Suppressor macrophage (primary cell): ENCODE measurements around the gene HLTF.
"Not testable (repeated sequence)": the region's sequence is repeated elsewhere in the genome, so short reads cannot be mapped to it uniquely, and the experiment has no call there.

ENCODE experiments used
- DNase-seq, 4 experiments: peaks; one replicate each; pipeline ENCODE4 v3.0.0-alpha.2; 2020 to 2022
- total RNA-seq, 17 experiments: gene quantifications; one replicate each; lab custom pipeline; 2026; ENCODE audit warnings: mixed read lengths in 6 of 17, inconsistent platforms in 3 of 17; lab: John Stamatoyannopoulos, UW

Gene HLTF
- 9.7 to 75.7 (median 44.2) reads per million in 17 experiments for total RNA-seq

GRCh38 chr3:149086232-149086988 lies at the start of gene HLTF:
Gene HLTF, minus strand, starts transcription at chr3:149086533. Its CDS starts 197 bp downstream, at chr3:149086336.
- DNase-seq: peak; percentile 95 to 97 (median 97)

- DNase-seq: no peak
These were observed 48.2 kb upstream of the HLTF start for GRCh38 chr3:149134575-149134974.

- no peak for DNase-seq
These were observed 45.3 kb upstream of the HLTF start for GRCh38 chr3:149131589-149131988.

- DNase-seq: peak; percentile 97 to 99 (median 98)
These were observed 43.2 kb upstream of the HLTF start, which contains the start of gene HPS3 for GRCh38 chr3:149129326-149130205. Gene HPS3, plus strand, starts transcription at chr3:149129638. Its CDS starts 86 bp downstream, at chr3:149129724.

- DNase-seq: peak; percentile 23 to 38 (median 32)
These were observed 42.5 kb upstream of the HLTF start for GRCh38 chr3:149128821-149129220.

- peak in 2 of 4 experiments; percentile 62 to 68 for DNase-seq
These were observed 36.6 kb upstream of the HLTF start for GRCh38 chr3:149122721-149123578.

GRCh38 chr3:149120051-149120972 lies 34.0 kb upstream of the HLTF start:
- peak; percentile 53 to 87 (median 76) for DNase-seq

GRCh38 chr3:149119466-149119865 lies 33.1 kb upstream of the HLTF start:
- DNase-seq: no peak

- DNase-seq: no peak
These were observed 32.4 kb upstream of the HLTF start for GRCh38 chr3:149118724-149119123.

GRCh38 chr3:149115114-149115513 lies 28.8 kb upstream of the HLTF start:
- no peak for DNase-seq

- no peak for DNase-seq
These were observed 28.1 kb upstream of the HLTF start for GRCh38 chr3:149114458-149114857.

- DNase-seq: no peak
These were observed 18.2 kb upstream of the HLTF start for GRCh38 chr3:149104484-149104883.

GRCh38 chr3:149101641-149102040 lies 15.3 kb upstream of the HLTF start:
- DNase-seq: peak; percentile 17 to 62 (median 38)

- no peak for DNase-seq
These were observed 14.8 kb upstream of the HLTF start for GRCh38 chr3:149101154-149101553.

- DNase-seq: not testable (repeated sequence)
These were observed 11.7 kb upstream of the HLTF start for GRCh38 chr3:149097987-149098386.

GRCh38 chr3:149095487-149095886 lies 9.2 kb upstream of the HLTF start:
- DNase-seq: peak; percentile 12 to 79 (median 54)

- DNase-seq: no peak
These were observed 5.7 kb upstream of the HLTF start for GRCh38 chr3:149091983-149092382.

GRCh38 chr3:149090907-149091306 lies 4.6 kb upstream of the HLTF start:
- DNase-seq: no peak

GRCh38 chr3:149090461-149090860 lies 4.1 kb upstream of the HLTF start:
- no peak for DNase-seq

- no peak for DNase-seq
These were observed 3.1 kb upstream of the HLTF start for GRCh38 chr3:149089395-149089794.

- no peak for DNase-seq
These were observed 875 bp upstream of the HLTF start for GRCh38 chr3:149087208-149087607.
